HG02870 (cell line): ENCODE results near the gene GALK2.

ENCODE experiments used
- ATAC-seq: cut with Tn5 transposase; IDR thresholded peaks from one replicate; pipeline ENCODE4 v1.9.1; 2021; ENCODE audit warnings: mild to moderate bottlenecking, moderate library complexity; ENCODE audit not compliant: unreplicated experiment

GALK2 gene

GRCh38 chr15:49278751-49279150 is 108.7 kb downstream of the GALK2 start:
- ATAC-seq, result no peak

- ATAC-seq, result no peak
Observed at GRCh38 chr15:49279521-49280456, 109.7 kb downstream of the GALK2 start.

GRCh38 chr15:49282366-49282765 is 112.3 kb downstream of the GALK2 start:
- ATAC-seq, result no peak

GRCh38 chr15:49286649-49287404 is 116.8 kb downstream of the GALK2 start:
- ATAC-seq, result no peak

DNA sequence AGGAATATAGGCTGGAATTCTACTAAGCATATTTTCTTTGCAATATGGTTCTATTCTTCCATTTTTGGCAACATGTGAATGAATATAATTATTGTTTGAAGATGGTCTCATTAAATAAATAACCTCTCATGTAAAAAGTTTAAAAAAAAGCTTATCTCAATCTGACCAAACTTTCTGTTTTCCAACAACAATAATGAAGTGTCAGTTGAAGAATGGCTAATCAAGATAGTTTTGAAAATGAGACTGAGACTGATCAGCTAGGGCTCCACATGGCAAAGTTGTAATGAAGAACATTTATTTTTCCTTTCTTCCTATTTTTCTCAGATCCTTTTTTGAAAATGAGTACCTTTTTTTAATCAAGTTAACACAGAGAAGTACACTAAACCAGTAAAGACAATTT is 117.4 kb downstream of the GALK2 start:
- no peak for ATAC-seq

GRCh38 chr15:49288391-49288790 is 118.3 kb downstream of the GALK2 start:
- no peak for ATAC-seq

GRCh38 chr15:49290191-49290590 is 120.1 kb downstream of the GALK2 start:
- ATAC-seq, result no peak

DNA sequence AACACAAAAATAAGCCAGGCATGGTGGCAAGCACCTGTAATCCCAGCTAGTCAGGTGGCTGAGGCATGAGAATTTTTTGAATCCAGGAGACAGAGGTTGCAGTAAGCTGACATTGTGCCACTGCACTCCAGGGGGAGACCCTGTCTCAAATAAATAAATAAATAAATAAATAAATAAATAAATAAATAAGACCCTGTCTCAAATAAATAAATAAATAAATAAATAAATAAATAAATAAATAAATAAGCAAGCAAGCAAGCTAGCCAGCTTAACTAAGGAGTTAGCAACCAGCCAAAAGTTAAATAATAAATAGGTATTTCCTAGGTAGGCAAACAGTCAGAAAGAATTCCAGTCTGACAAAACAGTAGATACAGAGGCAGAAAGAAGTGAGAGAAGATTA is 123.9 kb downstream of the GALK2 start:
- ATAC-seq, result no peak

DNA sequence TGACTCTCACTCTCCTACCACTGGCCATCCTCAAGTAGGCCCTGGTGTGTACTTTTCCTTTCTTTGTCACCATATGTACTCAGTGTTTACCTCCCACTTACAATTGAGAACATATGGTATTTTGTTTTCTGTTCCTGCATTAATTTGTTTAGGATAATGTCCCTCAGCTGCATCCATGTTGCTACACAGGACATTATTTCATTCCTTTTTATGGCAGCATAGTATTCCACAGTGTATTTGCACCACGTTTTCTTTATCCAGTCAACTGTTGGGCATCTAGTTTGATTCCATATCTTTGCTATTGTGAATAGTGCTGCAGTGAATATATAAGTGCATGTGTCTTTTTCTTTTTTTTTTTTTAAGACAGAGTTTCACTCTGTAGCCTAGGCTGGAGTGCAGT is 126.2 kb downstream of the GALK2 start:
- no peak for ATAC-seq

DNA sequence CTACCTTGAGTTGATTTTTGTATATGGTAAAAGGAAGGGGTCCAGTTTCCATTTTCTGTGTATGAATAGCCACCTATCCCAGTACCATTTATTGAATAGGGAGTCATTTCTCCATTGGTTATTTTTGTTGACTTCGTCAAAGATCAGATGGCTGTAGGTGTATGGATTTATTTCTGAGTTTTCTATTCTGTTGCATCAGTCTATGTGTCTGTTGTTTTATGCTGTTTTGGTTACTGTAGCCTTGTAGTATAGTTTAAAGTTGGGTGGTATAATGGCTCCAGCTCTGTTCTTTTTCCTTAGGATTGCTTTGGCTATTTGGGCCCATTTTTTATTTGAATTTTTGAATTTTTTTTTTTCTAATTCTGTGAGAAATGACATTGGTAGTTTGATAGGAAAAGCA is 127.5 kb downstream of the GALK2 start:
- ATAC-seq, result no peak

- no peak for ATAC-seq
Observed at GRCh38 chr15:49300856-49301255, 130.8 kb downstream of the GALK2 start.

GRCh38 chr15:49301562-49301961 is 131.5 kb downstream of the GALK2 start:
- ATAC-seq, result no peak

GRCh38 chr15:49303003-49303402 is 133.0 kb downstream of the GALK2 start:
- no peak for ATAC-seq

DNA sequence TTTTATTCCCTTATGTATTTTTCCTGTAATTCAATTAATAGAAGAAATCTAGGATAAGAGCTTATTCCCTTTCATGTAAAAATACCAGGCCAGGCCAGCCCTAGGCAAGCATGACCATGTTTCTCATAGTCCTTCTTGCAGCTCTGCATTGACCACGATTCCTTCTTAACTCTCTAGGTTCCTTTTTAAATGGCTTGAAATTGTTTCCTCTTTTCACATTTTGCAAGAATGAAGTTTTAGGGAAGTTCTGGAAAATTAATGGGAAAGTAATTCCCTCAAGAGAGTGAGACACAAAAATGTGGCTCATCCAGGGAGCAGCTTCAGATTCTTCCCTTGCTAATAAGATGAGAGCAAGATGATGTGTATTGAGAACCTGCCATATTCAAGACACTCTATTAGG is 136.5 kb downstream of the GALK2 start:
- no peak for ATAC-seq

- no peak for ATAC-seq
Observed at GRCh38 chr15:49308686-49309085, 138.6 kb downstream of the GALK2 start.

GRCh38 chr15:49309889-49310288 is 139.8 kb downstream of the GALK2 start:
- no peak for ATAC-seq

DNA sequence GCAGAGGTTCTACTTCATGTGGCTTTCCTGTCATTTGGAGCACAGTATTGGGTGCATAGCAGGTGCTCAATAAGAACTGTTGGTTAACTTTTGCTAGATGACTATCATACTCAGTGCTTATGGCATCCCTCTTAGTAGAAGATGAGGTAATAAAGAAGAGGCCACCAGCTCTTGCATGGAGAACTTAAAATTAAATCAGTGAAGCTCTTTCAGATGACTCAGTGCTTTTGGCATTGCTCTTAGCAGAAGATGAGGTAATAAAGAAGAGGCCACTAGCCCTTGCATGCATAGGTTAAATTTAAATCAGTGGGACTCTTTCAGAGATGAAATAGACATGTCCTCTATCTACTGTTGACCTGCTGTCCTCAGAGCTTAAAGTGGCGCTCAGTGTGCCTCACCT is 143.6 kb downstream of the GALK2 start:
- ATAC-seq, result no peak

- ATAC-seq, result no peak
Observed at GRCh38 chr15:49314716-49315115, 144.7 kb downstream of the GALK2 start.

- no peak for ATAC-seq
Observed at GRCh38 chr15:49315391-49315823, 145.4 kb downstream of the GALK2 start.

- ATAC-seq, result no peak
Observed at GRCh38 chr15:49320351-49320750, 150.3 kb downstream of the GALK2 start.

DNA sequence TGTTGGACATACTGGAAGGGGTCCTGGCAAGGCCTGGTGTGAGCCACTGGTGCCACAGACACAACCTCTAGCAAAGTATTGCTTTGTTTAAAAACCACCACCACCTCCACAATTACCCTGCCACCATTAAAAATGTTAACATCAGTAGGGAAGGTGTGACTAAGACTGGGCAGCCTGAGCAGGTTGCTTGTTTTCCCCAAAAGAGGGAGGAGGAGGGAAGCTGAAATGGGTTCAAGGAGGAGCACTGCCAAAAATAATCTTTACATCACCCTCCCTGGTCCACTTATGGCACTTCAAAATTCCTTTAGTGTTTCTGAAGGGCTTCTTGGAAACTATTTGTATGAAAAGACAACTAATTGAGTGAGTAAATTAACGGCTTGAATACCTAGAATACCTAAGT is 153.2 kb downstream of the GALK2 start:
- no peak for ATAC-seq

GRCh38 chr15:49327927-49328326 is 157.9 kb downstream of the GALK2 start:
- no peak for ATAC-seq
